GM21737 (cell line): ENCODE results near the gene NEK5.

Source experiments
- ATAC-seq: cut with Tn5 transposase; IDR thresholded peaks from one replicate; pipeline ENCODE4 v1.9.1; 2021; ENCODE audit warnings: mild to moderate bottlenecking, moderate library complexity; ENCODE audit not compliant: unreplicated experiment

Gene NEK5

DNA sequence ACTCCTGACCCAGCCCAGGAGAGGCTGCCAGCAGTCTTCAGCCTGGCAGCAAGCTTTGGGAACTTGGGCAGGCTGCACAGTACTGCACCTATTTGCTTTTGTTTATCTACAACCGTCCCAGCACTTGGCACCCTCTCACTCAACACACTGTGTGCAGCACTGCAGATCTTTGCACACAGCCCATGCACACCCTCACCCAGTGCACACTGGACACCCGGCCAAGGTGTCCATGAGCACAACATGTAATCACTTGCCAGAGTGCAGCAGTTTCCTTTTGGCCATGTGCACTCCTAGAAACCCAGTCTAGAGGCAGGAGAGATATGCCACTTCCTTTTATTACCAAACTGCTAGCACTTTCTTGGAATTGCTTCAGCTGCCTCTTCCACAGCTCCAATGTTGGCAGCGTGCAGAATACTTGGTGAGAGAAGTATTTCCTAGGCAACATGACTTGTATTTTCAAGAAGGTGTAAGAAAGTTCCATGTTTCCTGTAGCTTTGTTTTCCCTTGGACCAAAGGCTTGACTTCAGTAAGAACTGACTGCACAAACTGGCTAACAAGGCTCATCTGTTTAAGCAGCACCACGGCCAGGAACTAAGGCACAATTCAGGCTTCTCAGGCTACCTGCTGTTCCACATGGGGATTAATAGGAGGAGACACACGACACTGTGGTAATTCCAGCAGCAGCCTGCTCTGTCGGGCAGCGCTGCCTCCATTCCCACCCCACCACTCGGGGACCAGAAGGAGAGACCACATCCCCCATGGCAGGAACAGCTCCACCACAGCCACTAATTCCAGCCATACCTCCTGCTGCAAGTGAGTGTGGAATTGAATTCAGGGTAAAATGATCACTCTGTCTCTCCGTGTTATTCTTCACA, 133.0 kb downstream of the NEK5 start:
- ATAC-seq = no peak

- no peak for ATAC-seq
Measured at GRCh38 chr13:51993713-51994112, 135.2 kb downstream of the NEK5 start.

DNA sequence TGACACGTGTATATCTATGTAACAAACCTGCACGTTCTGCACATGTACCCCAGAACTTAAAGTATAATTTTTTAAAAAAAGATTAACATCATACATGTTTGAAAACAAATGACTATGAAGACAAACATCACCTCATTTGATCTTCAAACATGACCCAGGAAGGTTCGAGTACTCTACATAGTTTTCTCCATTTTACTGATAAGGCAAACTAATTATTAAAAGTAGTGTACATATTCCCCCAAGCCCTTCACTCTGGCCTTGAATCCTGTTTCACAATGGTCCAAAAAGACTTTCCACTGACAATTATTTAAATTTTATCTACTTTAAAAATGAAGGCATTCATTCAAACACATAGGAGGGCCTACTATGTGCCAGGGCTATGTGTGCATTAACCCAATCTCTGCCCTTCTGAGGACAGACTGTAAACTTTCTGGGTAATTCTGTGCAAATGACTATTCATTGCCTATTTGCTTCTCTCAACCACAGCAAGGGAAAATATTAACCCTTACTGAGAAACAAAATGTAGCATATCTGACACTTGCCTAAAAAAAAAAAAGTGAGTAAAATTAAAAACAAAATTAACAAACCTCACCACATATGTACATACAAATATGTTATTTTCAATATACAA, 139.8 kb downstream of the NEK5 start:
- ATAC-seq = no peak
